Neural progenitor cell (in vitro differentiated cells): ENCODE measurements around the gene MRPS18B. TPM values are rescaled to one million over a fixed set of nuclear protein-coding genes. Genes with fewer than 3 reads are reported as not detected.

Experiments
- DNase-seq: peaks from one replicate; pipeline ENCODE4 v3.0.0-alpha.2; 2016; ENCODE audit warnings: low spot score
- H2AFZ ChIP-seq: fragments of 200-600 bp; sonication (generic); replicated peaks from 2 replicates; pipeline ENCODE4 v1.6.1; 2016; ENCODE audit warnings: antibody characterized with exemption
- H3F3A ChIP-seq: fragments of 200-600 bp; sonication (generic); 2 replicates; pipeline ENCODE4 v1.6.1; 2016; ENCODE audit warnings: antibody characterized with exemption, low read depth
- H3K27ac ChIP-seq: fragments of 200-600 bp; sonication (generic); 2 replicates; pipeline ENCODE4 v1.5.1; 2016; ENCODE audit warnings: mild to moderate bottlenecking
- H3K27me3 ChIP-seq: fragments of 200-600 bp; sonication (generic); 2 replicates; pipeline ENCODE4 v1.6.1; 2016; ENCODE audit warnings: mild to moderate bottlenecking, moderate library complexity
- H3K36me3 ChIP-seq: fragments of 200-600 bp; sonication (generic); 2 replicates; pipeline ENCODE4 v1.5.1; 2016
- H3K4me1 ChIP-seq: fragments of 200-600 bp; sonication (generic); 2 replicates; pipeline ENCODE4 v1.6.1; 2016; ENCODE audit warnings: mixed run types
- H3K4me2 ChIP-seq: fragments of 200-600 bp; sonication (generic); 2 replicates; pipeline ENCODE4 v1.6.1; 2016
- H3K4me3 ChIP-seq: fragments of 200-600 bp; sonication (generic); 2 replicates; pipeline ENCODE4 v1.5.1; 2016
- H3K79me2 ChIP-seq: fragments of 200-600 bp; sonication (generic); 2 replicates; pipeline ENCODE4 v1.6.1; 2016; ENCODE audit warnings: low read depth
- H3K9ac ChIP-seq: fragments of 200-600 bp; sonication (generic); 2 replicates; pipeline ENCODE4 v1.6.1; 2016
- H3K9me3 ChIP-seq: fragments of 200-600 bp; sonication (generic); 2 replicates; pipeline ENCODE4 v1.5.1; 2016; ENCODE audit warnings: low read depth
- H4K20me1 ChIP-seq: fragments of 200-600 bp; sonication (generic); 2 replicates; pipeline ENCODE4 v1.6.1; 2016; ENCODE audit warnings: low read depth
- H3K27ac Mint-ChIP-seq: 3 replicates; pipeline ENCODE4 v1.8.0; 2021; ENCODE audit warnings: mixed read lengths
- H3K27me3 Mint-ChIP-seq: 2 replicates; pipeline ENCODE4 v1.8.0; 2022; ENCODE audit warnings: low read depth, mild to moderate bottlenecking, inconsistent platforms, moderate library complexity, mixed read lengths; ENCODE audit not compliant: insufficient read depth
- H3K36me3 Mint-ChIP-seq: 3 replicates; pipeline ENCODE4 v1.8.0; 2021; ENCODE audit warnings: mixed read lengths
- H3K4me1 Mint-ChIP-seq: 3 replicates; pipeline ENCODE4 v1.8.0; 2021; ENCODE audit warnings: mixed read lengths
- H3K4me3 Mint-ChIP-seq: 3 replicates; pipeline ENCODE4 v1.8.0; 2021; ENCODE audit warnings: mild to moderate bottlenecking, moderate library complexity, mixed read lengths
- H3K9me3 Mint-ChIP-seq: 3 replicates; pipeline ENCODE4 v1.8.0; 2020; ENCODE audit warnings: mixed read lengths
- EZH2 ChIP-seq: fragments of 200-600 bp; sonication (generic); IDR thresholded peaks from 2 replicates; pipeline ENCODE4 v1.6.1; 2017; ENCODE audit warnings: antibody characterized with exemption, mild to moderate bottlenecking, moderate library complexity
- EZH2phosphoT487 ChIP-seq: fragments of 200-600 bp; sonication (generic); IDR thresholded peaks from 2 replicates; pipeline ENCODE4 v1.6.1; 2017; ENCODE audit warnings: antibody characterized with exemption
- total RNA-seq: library from RNA; depleted of rRNA; stranded (reverse); fragments of >200 nt; gene quantifications from 2 replicates; pipeline ENCODE4 v1.2.3, GENCODE V29; 2015; ENCODE audit warnings: low replicate concordance
- TF ChIP-seq, protein P1 (sequence below): fragments of 200-600 bp; sonication (generic); IDR thresholded peaks from 2 replicates; pipeline ENCODE4 v1.5.1; 2017; ENCODE audit warnings: antibody characterized with exemption, mild to moderate bottlenecking

Gene MRPS18B
- total RNA-seq, 1 donor from 2014 or later, result 18.5 TPM

DNA sequence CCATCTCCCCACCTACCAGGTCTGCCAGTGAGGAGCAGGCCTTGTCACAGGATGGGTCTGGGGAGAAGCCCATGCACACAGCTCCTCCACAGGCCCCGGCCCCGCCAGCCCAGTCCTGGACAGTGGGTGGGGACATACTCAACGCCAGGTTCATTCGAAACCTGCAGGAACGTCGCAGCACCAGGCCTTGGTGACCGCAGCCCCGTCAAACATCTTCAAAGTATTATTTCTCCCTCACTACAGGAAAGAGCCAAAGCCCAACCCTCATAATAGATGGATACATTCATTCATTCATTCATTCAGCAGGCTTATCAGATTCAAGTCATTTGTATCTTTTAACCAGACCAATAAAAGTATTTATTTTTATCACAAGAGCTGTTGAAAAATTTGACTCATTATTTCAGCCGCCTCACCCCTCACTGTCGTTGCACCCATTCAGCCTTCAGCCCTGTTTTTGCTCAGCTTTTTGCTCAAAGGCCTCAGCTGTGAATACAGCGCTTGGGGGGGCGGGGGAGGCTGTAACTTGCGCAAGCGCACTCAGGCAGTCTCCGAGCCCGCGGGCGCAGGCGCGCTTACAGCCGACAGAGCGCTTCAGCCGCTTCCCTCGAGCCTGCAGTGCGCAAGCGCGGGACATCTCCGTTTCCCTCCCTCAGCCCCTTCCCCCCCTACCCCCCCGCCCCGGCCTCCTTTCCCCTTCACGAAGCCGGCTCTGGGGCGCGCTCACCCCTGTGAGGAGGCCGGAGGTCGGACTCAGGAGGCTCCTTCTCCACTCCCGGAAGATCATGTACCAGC lies 29.0 kb downstream of the MRPS18B start, which contains the start of gene C6orf136:
Gene C6orf136, plus strand, starts transcription at position 684 of the 792 bp plus-strand sequence. Its CDS starts 99 bp downstream, at position 783.
- Mint-ChIP-seq H3K4me3 (peak within 1 kb of the TSS; percentile 92), H3K27ac (no peak within 1 kb of the TSS), H3K36me3 (peaks cover 24% of the 10 kb centered on the region), H3K9me3 (no peaks in the 10 kb centered on the region), H3K27me3 (peaks cover 5% of the 10 kb centered on the region), H3K4me1 (peaks cover 16% of the 10 kb centered on the region)
- Histone ChIP-seq H3K27me3 (no peaks in the 10 kb centered on the region), H3K79me2 (peaks cover 30% of the 10 kb centered on the region), H3K4me2 (peak within 1 kb of the TSS; percentile 78), H2AFZ (peak within 1 kb of the TSS; percentile 78), H3K9ac (peak within 1 kb of the TSS; percentile 22), H3F3A (peaks cover 15% of the 10 kb centered on the region), H3K9me3 (no peaks in the 10 kb centered on the region), H3K27ac (no peak within 1 kb of the TSS), H3K36me3 (no peaks in the 10 kb centered on the region), H3K4me1 (peaks cover 10% of the 10 kb centered on the region), H4K20me1 (peaks cover 13% of the 10 kb centered on the region), H3K4me3 (peak within 1 kb of the TSS; percentile 75)
- TF ChIP-seq EZH2phosphoT487 (no peak), EZH2 (no peak)
- TF ChIP-seq, protein P1, sequence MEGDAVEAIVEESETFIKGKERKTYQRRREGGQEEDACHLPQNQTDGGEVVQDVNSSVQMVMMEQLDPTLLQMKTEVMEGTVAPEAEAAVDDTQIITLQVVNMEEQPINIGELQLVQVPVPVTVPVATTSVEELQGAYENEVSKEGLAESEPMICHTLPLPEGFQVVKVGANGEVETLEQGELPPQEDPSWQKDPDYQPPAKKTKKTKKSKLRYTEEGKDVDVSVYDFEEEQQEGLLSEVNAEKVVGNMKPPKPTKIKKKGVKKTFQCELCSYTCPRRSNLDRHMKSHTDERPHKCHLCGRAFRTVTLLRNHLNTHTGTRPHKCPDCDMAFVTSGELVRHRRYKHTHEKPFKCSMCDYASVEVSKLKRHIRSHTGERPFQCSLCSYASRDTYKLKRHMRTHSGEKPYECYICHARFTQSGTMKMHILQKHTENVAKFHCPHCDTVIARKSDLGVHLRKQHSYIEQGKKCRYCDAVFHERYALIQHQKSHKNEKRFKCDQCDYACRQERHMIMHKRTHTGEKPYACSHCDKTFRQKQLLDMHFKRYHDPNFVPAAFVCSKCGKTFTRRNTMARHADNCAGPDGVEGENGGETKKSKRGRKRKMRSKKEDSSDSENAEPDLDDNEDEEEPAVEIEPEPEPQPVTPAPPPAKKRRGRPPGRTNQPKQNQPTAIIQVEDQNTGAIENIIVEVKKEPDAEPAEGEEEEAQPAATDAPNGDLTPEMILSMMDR, result no peak
- peak; percentile 97 for DNase-seq

GRCh38 chr6:30647242-30648116 lies 29.8 kb downstream of the MRPS18B start:
- Histone ChIP-seq H3K27ac (no peak overlapping the region), H3K4me1 (peaks cover 10% of the 10 kb centered on the region), H3K9me3 (no peaks in the 10 kb centered on the region), H3K9ac (peak overlapping the region; percentile 22), H3K4me2 (peak overlapping the region; percentile 78), H3K4me3 (peak overlapping the region; percentile 75), H3K79me2 (peaks cover 30% of the 10 kb centered on the region), H4K20me1 (peaks cover 13% of the 10 kb centered on the region), H3K36me3 (no peaks in the 10 kb centered on the region), H3F3A (peaks cover 15% of the 10 kb centered on the region), H2AFZ (peak overlapping the region; percentile 78), H3K27me3 (no peaks in the 10 kb centered on the region)
- Mint-ChIP-seq H3K9me3 (no peaks in the 10 kb centered on the region), H3K27me3 (peaks cover 5% of the 10 kb centered on the region), H3K4me1 (peaks cover 16% of the 10 kb centered on the region), H3K4me3 (peak overlapping the region; percentile 92), H3K27ac (no peak overlapping the region), H3K36me3 (peaks cover 26% of the 10 kb centered on the region)
- DNase-seq, result peak; percentile 87
- TF ChIP-seq EZH2, result no peak
- TF ChIP-seq EZH2phosphoT487, result no peak
- TF ChIP-seq, protein P1, result no peak

DNA sequence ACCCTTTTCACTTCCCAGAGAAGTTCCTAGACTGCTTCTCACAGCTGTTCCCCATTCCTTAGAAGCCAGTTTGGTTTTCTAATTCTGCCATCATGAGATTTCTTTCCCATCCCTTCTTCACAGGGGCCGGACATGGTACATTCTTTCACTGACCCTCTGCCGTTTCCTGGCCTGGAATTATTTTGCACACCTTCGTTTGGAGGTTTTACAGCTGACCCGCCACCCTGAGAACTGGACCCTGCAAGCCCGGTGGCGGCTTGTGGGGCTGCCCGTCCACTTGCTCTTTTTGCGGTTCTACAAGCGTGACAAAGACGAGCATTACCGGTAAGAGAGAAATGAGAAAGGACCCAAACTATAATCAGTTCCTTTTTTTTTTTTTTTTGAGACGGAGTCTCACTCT lies 33.5 kb downstream of the MRPS18B start:
- Histone ChIP-seq H3K4me1 (peaks cover 8% of the 10 kb centered on the region), H3F3A (peaks cover 4% of the 10 kb centered on the region), H3K27me3 (no peaks in the 10 kb centered on the region), H4K20me1 (peaks cover 5% of the 10 kb centered on the region), H3K79me2 (peaks cover 20% of the 10 kb centered on the region), H3K4me3 (no peak overlapping the region), H3K4me2 (no peak overlapping the region), H3K36me3 (no peaks in the 10 kb centered on the region), H3K27ac (no peak overlapping the region), H3K9me3 (no peaks in the 10 kb centered on the region), H3K9ac (no peak overlapping the region), H2AFZ (no peak overlapping the region)
- peaks cover 11% of the 10 kb centered on the region for H3K4me1 Mint-ChIP-seq
- H3K36me3 Mint-ChIP-seq, result peaks cover 23% of the 10 kb centered on the region
- TF ChIP-seq EZH2 (no peak), EZH2phosphoT487 (no peak)
- TF ChIP-seq, protein P1, result no peak
- H3K27ac Mint-ChIP-seq, result no peak overlapping the region
- H3K9me3 Mint-ChIP-seq, result no peaks in the 10 kb centered on the region
- no peak for DNase-seq
- H3K27me3 Mint-ChIP-seq, result peaks cover 3% of the 10 kb centered on the region
- no peak overlapping the region for H3K4me3 Mint-ChIP-seq
